Spleen (tissue), 7 donors: ENCODE measurements around the gene DMRTA1.

Source experiments
- POLR2A ChIP-seq, 3 donors: fragments of 450-650 bp; IDR thresholded peaks; one replicate each; pipeline ENCODE4 v1.5.1; 2017; ENCODE audit warnings: antibody characterized with exemption in 3 of 3, mild to moderate bottlenecking in 1 of 3
- POLR2AphosphoS5 ChIP-seq, 3 donors: sonication (generic); formaldehyde crosslinking; IDR thresholded peaks; one replicate each; pipeline ENCODE4 v1.5.1; 2017; ENCODE audit warnings: antibody characterized with exemption in 3 of 3
- TF ChIP-seq, protein P1 (sequence below), 11 experiments: fragments of 200-600 bp in 7 of 11; fragments of 450-650 bp in 4 of 11; sonication (generic) in 4 of 11; IDR thresholded peaks in 8 of 11; conservative IDR thresholded peaks in 3 of 11; 1 replicate in 7 of 11; 2 replicates in 4 of 11; pipeline versions ENCODE4 v1.4.0 to v1.8.0; 2016 to 2021; ENCODE audit warnings: antibody characterized with exemption in 11 of 11, inconsistent platforms in 4 of 11, mild to moderate bottlenecking in 1 of 11
- donor health status: DM: no; HTN: no; CAD: no; lungs with moderate emphysema.
- donor health status: DM: no; HTN: no; CAD: no.
- donor health status: DM: no; HTN: no; CAD: no.

GRCh38 chr9:22405869-22406659, 40.6 kb upstream of the DMRTA1 start:
- TF ChIP-seq, protein P1, sequence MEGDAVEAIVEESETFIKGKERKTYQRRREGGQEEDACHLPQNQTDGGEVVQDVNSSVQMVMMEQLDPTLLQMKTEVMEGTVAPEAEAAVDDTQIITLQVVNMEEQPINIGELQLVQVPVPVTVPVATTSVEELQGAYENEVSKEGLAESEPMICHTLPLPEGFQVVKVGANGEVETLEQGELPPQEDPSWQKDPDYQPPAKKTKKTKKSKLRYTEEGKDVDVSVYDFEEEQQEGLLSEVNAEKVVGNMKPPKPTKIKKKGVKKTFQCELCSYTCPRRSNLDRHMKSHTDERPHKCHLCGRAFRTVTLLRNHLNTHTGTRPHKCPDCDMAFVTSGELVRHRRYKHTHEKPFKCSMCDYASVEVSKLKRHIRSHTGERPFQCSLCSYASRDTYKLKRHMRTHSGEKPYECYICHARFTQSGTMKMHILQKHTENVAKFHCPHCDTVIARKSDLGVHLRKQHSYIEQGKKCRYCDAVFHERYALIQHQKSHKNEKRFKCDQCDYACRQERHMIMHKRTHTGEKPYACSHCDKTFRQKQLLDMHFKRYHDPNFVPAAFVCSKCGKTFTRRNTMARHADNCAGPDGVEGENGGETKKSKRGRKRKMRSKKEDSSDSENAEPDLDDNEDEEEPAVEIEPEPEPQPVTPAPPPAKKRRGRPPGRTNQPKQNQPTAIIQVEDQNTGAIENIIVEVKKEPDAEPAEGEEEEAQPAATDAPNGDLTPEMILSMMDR (IDR thresholded peaks at IDR 0.05 in 8 of 11, conservative IDR thresholded peaks at IDR 0.05 in 3 of 11) = no peak
- TF ChIP-seq POLR2A (IDR thresholded peaks at IDR 0.05) (no peak), POLR2AphosphoS5 (IDR thresholded peaks at IDR 0.05) (no peak)
